ENCODE measurements around the gene CACNA1E.

CACNA1E gene

DNA sequence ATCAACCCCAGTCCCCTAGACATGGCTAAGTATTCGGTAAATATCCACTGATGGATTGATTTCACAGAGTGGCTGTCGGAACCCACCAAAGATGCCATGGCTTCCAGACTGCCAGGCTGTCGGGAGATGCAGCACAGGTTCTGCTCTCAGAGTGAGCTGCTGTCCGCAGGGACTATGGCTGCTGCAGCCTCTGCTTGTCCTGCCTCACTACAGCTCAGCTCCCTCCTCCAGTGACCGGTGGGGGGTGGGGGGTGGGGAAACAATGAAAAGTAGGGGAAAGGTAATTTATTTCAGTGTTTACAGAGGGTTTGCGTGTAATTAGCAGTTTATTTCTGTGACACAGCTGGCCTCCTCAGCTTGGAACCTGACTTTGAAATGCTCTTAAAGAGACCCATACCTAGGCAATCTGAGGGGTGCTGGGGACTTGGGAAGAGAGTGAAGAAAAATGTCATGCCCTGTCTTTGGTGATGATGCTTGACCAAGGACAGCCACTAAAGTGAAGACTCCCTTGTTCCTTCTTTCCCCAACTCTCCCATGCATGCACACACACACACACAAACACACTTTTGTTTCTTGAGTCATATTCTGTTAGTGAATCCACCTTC, 109.0 kb downstream of the CACNA1E start:
- DNase-seq = no peak

DNA sequence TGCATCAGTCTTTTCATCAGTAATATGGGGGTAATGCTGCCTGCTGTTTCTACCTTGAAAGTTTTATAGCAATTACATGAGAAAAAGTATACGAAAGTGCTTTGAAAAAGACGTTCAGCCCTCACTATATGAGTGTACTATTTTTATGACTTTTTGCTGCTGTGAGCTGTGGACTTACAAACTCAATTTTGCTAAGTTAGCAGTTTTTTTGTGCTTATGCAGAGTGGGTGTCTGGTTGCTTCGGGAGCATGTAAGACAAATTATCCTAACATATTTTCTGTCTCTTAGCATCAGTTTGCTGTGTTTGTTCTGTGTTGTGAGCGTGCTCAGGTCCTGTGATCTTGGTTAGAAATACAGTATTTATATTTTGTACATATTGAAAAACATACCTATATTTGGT, 109.7 kb downstream of the CACNA1E start:
- no peak for DNase-seq

DNA sequence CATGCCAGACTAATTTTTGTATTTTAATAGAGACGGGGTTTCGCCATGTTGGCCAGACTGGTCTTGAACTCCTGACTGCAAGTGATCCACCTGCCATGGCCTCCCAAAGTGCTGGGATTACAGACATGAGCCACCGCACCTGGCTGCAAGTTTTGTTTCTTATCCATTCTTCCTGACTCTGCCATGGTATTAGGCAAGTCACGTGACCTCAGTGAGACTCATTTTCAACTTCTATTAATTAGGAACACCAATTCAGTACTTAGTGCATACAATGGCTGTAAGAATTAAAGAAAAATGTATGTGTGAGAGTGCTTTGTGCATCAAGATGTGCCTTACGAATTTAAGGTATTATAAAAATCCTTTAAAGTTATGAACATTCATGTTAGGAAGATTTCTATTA, 111.2 kb downstream of the CACNA1E start:
- no peak for DNase-seq

DNA sequence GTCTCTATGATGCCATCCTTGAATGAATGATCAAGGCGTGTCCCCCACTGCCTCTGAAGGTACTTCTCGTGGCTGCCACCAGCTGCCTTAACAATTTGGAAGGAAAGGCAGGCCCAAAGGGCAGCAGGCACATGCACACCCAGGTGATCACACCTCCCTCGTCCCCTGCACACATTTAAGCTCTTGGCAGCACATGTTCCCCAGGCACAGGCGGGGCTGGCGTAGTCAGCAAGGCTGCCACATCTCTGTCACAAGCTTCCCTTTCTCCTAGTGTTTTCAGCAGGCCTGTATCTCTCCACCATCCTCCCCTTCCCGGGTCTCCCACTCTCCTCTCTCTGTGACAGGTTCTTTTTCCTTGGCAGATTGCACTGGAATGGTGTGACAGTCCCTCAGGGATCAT, 111.9 kb downstream of the CACNA1E start:
- no peak for DNase-seq

DNA sequence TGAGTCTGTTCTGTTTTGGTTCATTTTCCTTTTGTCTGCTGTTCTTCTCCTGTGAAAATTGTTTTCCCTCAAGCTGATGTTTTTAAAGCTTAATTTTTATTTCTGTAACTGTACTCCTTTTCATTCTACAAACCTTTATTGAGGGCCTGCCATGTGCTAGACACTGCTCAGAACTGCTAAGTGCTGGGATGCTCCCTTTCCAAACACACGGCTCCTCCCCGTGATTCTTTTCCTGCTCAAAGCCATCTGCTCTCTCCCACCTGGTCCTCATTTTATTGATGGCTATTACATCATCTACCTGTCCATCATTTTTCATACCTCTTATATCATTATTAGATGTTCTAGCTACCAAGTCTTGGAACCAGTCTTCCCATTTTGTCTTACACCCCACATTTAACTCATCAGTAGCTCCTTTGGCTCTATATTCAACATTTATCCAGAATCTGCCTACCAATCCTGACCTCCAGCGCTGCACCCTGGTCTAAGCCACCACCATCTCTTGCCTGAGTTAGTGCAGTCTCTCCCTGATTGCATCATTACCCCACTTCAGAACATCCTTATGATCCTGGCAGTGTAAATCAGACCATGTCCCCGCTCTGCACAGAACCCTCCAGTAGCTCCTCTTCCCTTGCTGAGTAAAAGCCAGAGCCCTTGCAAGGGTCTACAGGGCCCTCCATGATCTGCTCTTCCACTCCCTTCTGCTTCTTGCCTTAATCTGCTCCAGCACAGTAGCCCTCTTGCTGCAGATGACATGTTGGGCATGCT, 118.1 kb downstream of the CACNA1E start:
- DNase-seq = no peak

DNA sequence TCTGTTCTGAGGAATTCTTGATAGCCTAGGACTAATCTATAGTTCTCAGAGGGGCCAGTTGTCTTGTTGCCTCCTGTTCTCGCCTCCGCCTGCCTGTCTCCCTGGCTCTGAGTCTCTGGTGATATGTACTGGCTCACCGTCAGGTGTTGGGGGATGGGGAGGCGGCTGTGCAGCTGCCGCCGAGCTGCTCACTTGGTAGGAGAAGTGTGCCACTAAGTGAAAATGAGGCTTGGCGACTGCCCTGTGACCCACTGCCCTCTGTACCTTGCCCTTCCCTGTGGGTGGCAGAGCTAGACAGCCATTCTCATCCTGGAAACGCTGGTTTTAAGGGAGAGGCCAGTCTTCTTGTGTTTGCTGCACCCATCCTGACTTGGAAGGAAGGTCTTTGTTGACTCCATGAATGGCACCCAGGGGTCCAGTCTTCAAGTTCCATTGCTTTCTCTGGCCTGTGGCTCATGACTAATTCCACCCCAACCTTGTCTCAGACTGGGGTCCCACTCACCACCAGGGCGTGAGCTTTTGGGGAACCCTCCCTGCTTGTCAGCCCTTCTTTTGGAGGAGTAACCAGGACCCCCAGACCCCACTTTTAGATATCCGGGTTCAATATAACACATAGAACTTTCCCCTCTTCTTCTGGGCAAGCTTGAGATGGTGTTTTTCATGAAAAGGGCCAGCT, 120.6 kb downstream of the CACNA1E start:
- no peak for DNase-seq

DNA sequence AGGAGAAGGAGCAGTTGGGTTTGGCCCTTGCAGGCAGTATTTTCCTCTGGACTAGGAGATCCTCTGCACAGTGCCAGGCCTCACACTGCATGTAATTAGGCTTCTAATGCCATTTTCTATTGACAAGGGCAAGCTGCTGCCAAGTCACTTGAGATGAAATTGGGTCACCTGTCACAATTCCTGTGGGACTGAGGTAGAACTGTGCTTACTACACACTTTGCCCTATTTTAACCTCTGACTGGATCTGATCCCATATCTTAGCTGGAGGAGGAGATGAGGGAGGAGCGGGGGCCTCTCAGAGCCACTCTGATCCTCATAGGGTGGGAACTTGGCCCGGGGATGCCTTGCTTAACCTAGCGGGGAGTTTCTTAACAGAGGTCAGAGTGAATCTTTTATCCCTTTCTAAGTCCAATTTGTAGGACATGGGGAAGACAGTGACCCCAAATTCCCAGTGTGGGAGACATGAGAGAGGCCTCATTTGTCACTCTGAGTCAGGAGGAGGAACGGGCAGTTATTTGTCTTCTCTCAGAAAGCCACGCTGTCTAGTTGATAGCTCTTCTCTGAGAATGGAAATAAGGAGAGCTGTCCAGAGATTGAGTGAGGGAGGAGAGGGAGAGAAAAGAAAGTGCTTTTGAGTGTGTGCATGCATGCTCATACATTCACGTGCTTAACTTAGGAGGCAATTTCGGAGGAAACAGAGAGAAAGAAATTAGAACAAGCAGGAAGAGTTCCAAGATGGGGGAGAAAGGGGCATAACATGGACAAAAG, 121.3 kb downstream of the CACNA1E start:
- DNase-seq = no peak

DNA sequence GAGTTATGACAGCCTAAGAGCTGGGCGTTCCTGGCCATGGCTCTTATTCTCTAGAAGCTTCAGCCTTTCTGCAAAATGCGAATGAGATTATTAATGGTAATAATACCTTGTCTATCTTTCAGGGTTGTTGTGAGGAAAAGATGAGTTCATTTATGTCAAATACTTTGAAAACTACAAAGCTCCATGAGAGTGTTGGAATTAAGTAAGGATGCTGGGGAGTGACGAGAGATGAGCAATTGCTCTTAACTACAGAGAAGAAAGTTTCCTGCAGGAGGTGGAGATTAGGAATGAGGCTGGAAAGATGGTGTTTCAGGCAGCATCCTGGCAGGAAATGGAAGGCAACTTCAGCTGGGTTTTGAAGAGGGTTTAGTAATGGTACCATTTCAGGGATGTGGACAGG, 124.2 kb downstream of the CACNA1E start:
- DNase-seq = no peak

DNA sequence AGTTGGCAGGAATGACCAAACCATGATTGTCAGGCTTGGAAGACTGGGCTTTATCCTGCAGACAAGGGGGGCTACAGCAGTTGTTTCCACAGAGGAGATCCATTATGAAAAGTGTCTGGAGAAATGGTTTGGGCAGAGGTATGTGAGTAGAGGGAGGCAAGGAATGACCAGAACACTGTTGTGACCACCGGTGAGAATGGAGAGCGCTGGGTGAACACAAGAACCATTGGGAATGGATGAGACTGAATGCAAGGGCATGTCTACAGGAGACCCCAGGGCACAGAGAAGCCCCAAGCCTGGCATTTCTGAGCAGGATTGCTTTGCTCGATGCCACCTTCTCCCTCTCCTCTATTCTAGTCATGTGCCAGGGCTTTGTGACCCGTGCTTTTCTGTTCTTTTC, 125.1 kb downstream of the CACNA1E start:
- DNase-seq = no peak

DNA sequence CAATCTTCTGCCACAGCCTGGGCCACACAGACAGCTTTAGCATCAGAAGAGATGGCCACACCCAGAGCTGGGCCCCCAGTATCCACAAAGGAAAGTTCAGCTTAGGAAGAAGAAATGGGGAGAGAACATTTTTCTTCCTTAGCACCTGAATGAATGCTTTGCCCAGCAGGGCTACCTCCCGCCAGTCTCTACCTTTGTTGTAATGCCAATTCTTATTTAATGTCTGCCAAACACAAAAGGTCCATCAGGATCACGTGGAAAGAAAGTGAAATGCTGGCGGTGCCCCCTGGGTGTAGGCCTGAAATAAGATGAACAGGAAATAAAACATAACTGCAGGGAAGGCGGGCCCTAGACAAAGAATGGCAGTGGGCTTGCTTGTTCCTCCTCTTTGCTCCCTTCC, 125.6 kb downstream of the CACNA1E start:
- no peak for DNase-seq

DNA sequence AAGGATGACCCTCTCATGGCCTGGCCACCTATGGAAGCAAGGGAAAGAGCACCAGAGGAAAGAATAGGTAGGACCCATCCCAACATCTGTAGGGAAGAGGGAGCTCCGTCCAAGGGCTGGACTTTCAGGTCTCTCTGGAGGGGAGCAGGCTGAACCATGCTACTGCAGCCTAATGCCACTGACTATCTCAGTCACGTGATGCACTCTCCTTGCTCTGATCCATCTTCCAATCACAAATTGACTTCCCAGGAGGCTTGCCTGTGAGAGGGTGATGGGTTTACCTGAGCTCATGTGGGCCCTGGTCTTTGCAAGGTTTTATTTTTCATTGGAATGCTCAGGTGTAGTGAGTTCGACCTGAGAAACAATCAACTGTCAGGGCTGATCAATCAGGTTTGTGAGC, 128.8 kb downstream of the CACNA1E start:
- DNase-seq = no peak

DNA sequence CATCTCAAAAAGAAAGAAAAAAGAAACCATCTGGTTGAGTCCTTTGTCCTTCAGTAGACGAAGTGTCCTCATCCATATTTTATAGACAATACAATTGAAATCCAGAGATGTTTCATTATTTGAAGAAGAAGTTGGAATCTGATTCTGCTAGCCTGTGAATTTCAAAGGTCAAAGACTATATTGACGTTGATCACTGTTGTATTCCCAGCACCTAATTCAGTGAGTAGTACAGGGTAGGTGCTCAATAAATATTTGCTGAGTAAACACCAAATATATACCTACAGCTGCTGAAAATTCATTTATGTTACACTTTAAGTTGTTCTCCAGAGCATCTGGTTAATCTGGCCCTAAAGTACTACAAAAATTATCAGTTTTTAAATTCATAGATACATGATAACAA, 135.2 kb downstream of the CACNA1E start:
- DNase-seq = no peak

DNA sequence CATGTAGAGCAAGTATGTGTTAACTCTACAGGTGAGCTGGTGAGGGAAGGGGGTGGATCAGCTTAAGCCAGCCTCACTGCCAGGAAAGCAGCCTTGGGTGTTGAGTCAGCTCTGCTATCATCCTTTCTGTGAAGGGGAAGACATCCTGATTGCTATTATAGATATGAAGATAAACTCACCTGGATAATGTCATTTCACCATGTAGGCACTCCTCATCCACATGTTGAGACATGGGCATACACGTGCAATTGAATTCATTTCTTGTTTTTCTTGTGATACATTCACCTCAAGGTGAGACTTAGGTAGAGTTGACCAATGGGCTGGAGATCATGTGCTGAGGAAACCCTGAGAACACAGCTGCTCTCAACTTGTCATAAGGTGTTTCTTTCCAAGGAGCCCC, 136.9 kb downstream of the CACNA1E start:
- no peak for DNase-seq

DNA sequence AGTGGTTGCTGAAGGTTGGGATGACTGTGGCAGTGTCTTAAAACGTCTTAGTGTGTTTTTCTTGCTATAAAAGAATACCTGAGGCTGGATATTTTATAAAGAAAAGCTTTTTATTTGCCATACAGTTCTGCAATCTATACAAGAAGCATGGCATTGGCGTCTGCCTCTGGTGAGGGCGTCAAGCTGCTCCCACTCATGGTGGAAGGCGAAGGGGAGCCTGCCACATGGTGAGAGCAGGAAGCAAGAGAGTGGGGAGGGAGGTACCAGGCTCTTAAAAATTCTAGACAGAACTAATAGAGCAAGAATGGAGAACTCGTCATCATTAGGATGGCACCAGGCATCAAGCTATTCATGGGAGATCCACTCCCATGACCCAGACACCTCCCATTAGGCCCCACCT, 140.5 kb downstream of the CACNA1E start:
- no peak for DNase-seq

DNA sequence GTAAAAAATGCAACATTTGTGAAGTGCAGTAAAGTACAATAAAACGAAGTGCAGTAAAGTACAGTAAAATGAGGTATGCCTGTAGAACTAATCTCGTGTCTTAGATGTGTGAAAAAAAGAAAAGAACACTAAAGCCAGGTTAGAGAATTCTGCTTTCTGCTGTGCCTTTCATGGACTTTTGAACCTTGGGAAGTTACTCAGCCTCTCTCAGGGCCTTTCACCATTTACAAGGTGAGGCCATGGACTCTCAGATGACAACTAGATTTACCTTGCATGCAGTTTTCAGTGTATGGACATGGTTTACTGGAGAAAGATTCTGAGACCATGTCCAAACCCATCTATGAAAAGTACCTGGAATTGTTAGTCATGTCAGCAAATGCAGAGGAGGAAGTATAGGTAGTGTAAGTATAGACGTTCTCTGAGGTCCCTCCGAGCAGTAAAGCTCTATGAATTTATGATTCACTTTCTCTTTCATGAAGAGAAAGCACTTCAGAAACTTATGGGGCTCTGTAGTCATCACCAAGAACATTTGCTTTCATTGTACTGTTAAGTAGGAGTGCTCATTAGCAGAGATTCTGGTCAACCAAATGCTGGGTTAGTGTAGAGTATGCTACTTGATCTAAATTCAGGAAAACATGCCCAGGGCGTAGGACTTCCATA, 143.1 kb downstream of the CACNA1E start:
- no peak for DNase-seq

DNA sequence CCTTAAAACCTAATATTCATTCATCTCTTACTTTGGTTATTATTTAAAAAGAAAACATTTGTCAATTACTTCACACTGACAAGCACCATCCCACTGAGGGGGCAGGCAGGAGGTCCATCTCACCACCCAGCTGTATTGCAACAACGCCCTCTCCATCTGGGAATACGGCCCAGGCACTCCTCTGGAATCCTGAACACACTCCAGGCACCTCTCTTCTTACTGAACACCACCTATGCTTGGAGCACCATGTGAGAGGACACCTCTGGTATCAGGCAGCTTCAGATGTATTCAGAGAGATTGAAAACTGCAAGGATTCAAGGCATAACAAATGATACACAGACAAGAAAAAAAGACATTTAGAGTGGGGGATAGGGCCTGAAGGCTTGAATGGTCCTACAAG, 147.1 kb downstream of the CACNA1E start:
- no peak for DNase-seq

DNA sequence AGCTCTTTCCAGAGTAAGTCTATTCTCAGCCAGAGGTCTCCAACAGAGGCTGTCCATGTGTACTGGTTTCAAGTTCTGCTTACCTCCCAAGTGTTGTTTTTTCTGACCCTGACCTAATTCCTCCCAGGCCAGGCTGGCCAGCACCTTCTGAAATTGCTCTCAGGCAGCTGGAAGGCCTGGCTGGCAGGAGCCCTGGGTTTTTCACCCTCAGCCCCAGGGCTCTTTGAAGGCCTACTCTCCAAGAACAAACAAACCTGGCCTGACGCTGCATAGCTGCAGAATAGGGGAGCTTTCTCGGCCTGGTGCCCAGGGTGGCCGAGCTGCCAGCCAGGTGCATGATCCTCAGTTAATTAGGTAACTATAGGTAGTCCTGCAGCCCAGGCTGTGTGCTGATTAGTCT, 147.5 kb downstream of the CACNA1E start:
- DNase-seq = no peak

DNA sequence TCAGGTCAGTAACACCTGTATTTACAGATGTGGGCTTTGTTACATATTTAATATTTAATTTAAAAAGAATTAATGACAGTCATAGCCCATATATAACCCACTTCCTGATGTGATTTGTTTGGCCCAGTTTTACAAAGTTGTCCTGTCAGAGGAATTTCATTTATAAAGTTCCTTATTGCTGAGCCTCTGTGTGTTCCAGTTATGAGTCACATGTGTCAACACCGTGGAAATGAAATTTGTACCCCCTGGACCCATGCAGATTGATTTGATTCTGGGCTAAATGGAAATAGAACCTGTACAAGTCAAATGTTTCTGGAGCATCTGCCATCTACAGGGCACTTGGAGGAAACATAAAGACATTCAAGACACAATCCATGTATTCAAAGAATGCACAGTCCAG, 149.2 kb downstream of the CACNA1E start:
- no peak for DNase-seq

DNA sequence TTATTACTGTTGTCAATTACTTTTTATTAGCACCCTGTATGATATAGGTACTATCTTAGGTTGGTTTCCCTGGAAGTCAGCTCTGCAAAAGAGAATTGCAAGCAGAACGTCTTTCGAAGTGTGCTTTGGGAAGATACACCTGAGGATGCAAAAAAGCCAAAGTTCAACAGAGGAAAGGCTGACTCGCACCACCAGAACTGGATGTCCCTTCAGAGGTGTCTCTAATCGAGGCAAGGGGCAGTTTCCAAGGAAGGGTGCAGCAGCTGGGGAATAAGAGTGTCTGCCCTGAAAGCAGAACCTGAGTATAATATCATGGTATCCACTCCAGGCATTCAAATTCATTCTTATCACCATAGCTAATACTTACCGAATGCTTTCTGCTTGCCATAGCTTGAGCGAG, 149.6 kb downstream of the CACNA1E start:
- no peak for DNase-seq

DNA sequence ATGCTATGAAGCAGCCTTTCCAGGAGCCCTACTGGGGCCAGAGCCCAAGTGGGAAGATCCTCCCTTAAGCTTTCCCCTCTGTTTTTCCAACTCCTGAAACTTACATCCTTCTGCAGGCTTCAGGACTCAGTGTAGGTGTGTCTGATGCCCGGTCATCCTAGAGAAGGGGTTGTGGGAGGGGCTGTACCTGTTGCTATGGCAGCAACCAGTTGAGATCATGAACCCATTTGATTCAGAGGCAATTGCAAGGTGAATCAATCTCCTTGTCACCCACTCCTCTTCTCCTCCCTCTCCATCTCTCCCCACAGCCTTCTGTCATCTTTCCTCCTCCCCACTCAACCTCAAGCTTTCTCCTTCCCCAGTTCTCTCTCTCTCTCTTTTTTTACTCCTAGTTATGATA, 151.8 kb downstream of the CACNA1E start:
- DNase-seq = no peak

DNA sequence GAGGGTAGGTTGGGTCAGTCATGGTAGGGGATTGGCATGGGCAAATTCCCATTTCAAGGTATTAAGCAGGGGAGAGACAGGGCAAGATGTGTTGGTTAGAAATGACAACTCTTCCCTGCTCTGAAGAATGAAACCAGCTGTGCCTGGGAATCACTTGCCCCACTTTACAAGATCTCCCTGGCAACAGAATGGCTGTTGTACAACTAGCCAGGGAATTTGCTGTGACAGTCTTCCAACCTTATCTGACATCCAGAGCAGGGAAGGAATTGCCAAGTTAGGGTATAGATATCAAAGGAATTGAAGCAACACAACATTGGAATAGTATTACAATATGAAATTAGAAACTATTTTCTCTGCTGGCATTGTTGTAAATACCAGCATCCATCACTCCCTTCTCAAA, 154.7 kb downstream of the CACNA1E start:
- no peak for DNase-seq

DNA sequence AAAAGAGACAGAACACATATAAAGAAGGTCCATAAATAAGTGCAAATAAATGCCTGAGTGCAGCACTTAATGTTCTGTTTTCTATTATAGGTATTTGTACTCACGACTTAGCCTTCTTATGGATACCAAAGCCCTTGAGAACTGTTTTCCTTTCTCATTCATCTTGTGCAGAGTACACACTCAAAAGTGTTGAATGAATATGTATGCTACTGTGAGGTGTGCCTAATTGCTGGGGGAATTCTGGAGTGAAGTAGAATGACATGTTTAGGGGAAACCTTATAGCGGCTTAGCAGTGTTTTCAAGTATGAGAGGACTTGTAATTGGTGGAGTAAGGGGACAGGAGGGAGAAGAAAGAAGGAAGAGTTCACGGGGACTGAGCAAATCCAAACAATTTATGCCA, 157.6 kb downstream of the CACNA1E start:
- no peak for DNase-seq

DNA sequence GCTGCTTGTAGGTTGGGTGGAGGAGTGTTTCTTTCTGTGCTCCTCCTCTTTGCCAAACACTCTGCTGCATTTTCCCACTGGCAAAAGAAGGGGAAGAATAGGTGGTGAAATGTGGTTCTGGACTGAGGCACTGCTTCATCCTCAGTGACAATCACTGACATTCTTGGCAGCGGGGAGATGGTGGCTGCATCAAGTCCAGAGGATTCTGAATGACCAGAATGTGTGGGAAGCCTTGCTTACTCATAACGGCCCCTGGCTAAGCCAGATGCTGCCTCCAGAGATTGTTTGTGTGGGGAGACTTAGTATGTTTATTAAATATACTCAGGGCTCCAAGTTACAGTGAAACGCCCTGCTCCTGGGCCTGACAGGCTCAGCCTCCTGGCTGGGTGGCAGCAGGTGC, 160.3 kb downstream of the CACNA1E start:
- no peak for DNase-seq
